GM18861 (cell line): ENCODE results near the gene BCAS4.
"Not testable (repeated sequence)": the region's sequence is repeated elsewhere in the genome, so short reads cannot be mapped to it uniquely, and the experiment has no call there.

Experiments
- ATAC-seq: cut with Tn5 transposase; IDR thresholded peaks from one replicate; pipeline ENCODE4 v1.9.1; 2021; ENCODE audit not compliant: unreplicated experiment

Gene BCAS4

DNA sequence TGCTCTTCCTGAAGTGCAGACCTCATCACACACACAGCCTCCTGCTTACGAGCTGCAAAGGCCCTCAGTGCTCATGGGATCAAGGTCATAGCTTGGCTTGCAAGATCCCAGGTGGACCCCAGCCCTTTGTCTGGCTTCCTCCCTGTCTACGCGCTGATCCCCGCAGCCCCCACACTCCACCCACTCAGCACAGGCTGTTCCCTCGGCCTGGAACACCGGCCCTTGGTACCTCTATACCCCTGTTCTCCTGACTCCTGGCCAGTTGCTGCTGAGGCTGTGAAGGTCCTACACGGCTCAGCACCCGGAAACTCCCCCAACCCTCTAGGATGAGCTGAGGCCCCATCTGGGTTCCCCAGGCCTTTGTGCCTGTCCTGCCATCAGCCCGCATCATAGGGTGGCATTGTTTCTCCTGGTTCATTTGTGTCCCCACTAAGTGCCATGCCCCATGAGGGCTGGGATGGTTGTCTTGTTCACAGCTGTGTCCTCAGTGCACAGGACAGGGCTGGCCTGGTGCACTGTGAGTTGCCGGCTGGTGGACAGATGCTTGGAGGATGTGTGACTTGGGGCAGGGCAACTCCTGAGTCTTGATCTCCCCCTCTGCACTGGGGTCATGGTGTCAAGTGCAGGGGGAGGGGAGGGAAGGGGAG lies 79.4 kb downstream of the BCAS4 start:
- no peak for ATAC-seq

DNA sequence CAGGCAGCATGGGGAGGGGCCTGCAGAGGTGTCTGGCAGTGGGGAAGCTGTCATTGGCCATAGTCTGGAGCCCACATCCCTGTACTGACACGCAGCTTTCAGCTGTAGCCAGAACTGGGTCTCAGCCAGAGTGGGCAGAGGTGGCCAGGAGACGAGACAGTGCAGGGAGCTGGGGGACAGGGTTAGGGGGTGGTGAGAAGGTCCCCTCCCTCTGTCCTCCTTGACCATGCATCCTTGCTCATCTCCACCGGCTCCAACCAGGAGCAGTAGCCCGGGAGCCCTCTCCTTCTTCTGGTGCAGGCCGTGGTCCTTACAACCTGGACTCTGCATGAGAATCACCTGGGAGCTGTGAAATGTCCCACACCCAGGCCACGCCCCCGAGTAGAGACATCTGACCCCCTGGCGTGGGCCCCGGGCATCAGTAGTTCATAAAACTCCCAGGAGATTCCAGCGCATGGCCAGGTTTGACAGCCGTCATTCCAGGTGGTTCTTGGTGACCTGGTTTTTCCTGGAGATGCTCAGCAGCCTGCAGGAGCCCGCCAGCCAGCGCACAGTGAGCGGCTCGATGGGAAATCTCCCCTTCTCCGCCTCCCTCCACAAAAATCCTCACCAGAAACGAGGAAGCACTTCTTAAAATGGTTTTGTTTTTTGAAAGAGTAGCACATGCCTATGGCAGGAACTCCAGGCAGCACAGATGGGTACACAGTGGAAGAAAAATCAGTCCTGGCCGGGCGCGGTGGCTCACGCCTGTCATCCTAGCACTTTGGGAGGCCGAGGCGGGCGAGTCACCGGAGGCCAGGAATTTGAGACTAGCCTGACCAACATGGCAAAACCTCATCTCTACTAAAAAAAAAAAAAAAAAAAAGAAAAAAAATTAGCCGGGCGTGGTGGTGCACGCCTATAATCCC lies 80.2 kb downstream of the BCAS4 start:
- ATAC-seq, result no peak

DNA sequence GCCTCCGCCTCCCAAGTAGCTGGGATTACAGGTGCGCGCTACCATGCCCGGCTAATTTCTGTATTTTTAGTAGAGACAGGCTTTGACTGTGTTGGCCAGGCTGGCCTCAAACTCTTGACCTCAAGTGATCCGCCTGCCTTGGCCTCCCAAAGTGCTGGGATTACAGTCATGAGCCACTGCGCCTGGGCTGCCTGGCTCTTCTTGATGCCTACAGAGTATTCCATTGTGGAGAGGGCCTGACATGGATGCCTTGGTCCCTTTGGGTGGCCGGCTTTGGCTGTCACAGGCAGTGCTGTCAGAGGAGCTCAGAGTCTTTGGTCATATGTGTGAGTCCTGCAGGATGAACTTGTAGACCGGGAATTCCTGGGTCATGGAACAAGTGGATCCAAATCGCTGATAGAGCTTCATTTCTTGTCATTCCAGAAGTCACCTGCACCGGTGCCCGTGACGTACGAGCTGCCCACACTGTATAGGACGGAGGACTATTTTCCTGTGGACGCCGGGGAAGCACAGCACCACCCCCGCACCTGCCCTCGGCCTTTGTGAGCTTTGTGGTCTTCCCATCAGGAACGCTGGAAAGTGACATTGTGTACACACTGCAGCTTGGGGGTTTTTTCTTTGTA lies 81.3 kb downstream of the BCAS4 start:
- no peak for ATAC-seq

DNA sequence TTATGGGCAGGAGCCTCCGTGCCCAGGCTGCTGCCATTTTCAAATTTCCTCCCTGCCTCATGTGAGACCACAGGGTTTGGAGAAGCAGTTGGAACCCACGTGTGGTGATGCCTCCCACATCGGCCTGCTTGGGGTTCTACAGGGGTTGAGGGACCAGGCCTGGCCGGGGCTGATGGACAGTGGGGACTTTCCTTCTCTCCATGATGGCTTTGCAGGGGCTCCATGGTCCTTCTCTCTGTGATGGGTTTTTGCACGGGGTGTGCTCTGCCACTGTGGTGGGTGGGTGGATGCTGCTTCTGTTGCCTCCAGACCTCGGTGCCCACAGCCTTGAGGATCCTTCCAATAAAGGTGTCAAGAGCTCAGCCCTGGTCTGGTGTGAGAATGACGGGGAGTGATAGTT lies 82.0 kb downstream of the BCAS4 start:
- ATAC-seq, result no peak

DNA sequence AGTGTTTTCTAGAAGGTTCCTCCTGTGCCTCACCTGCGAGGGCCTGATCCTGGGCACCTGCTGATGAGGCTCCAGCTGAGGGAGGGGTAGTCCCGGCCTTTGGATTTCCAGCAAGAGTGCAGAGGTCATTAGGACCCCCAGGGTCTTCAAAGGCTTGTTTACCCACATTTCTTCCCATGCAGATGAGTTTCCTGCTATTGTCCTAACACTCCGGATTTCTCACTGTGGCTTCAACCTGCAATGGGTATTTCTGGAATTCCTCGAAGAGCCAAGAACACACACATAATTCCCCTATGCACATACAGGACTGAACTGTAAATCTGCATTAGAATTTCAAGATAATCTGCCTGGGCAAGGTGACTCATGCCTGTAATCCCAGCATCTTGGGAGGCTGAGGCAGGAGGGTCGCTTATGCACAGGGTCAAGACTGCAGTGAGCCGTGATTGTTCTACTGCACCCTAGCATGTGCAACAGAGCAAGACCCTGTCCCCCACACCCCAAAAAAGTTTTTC lies 82.4 kb downstream of the BCAS4 start:
- no peak for ATAC-seq

DNA sequence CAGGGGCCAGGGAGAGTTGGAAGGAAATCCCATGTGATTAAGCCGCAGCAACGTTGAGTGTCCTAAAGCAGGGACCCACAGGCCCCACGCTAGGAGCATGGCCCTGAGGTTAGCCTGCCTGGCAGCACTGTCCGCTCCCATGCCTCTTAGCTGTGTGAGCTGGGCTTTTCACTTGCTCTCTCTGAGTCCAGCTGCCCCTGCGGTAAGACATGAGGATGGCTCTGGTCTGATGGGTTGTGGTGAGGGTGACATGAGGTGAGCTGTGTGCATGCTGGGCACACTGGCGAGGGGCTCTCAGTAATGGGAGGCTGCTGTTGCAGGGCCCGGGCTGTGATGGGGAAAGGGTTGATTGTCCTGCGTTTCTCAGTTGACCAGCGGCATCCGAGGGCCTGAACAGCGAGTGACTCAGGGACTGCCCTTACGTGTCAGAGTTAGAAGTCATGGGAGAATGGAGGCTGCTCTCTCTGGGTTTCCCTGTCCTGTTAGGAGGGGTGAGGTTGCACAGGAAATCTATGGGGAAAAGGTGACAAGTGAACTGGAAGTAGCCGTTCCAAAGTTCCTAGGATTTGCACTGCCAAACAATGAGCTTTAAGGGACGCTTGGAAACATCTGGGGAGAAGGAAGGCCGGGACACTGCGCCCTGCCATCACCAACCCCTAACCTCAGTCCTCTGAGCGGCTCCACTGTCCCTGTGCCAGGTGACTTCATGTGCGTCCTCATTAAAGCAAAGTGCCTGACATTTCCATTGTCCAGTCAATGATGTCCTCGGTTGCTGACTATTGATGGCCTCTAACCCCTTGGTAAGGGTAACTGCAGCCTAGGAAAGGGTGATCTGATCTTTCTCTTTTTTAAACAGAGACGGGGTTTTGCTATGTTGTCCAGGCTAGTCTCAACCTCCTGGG lies 85.0 kb downstream of the BCAS4 start:
- no peak for ATAC-seq

DNA sequence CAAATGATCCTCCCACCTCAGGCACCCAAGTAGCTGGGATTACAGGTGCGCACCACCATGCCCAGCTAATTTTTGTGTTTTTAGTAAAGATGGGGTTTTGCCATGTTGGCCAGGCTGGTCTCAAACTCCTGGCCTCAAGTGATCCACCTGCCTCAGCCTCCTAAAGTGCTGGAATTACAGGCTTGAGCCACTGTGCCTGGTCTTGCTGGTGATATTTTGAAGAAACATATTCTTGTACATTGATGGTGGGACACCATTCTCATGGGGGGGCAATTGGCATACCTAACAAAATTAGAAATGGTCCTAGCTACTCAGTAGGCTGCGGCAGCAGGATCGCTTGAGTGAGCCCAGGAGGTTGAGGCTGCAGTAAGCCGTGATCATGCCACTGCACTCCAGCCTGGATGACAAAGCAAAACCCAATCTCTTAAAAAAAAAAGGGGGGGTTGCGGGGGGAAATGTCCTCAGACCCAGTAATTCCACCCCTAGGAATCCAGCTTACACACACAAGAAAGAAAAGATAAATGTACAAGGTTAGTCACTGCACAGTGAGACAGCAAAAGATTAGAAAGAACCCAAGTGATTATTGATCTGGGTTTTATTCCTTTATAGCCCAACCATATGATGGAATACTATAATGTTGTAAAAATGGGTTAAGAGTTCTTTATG lies 87.0 kb downstream of the BCAS4 start:
- not testable (repeated sequence) for ATAC-seq

DNA sequence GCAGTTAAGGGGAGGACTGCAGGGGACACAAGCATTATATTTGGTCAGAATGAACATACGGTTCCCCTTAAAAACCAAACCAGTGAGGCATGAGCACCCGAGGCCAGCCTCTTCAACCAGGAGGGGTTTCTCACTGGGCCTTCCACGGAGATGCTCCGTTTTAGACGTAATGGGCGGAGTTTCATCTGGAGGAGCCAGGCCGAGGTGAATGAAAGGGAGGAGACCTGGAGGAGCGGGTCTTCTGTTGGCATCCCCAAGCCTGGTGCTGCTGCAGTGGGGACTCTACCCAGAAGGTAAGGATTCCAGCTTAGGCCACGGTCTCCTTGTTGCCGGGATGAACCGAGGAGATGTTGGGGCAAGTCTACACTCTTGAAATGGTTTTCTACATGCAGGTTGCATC lies 89.0 kb downstream of the BCAS4 start:
- no peak for ATAC-seq

DNA sequence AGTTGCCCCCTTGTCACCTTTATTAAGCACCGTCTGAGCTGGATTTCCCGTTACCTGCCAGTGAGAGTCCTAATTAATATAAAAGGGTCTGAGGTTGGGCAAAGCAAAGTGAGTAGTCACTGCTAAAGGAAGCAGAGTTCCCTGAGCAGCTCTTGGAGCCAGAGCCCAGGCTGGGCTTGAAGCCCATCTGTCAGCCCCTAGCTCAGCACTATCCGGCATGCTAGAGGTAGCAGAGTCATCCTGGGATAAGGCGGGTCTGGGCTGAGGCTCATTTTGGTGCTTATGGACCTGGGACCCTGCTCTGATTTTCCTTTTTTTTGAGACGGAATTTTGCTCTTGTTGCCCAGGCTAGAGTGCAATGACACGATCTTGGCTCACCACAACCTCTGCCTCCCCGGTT lies 90.2 kb downstream of the BCAS4 start:
- no peak for ATAC-seq

DNA sequence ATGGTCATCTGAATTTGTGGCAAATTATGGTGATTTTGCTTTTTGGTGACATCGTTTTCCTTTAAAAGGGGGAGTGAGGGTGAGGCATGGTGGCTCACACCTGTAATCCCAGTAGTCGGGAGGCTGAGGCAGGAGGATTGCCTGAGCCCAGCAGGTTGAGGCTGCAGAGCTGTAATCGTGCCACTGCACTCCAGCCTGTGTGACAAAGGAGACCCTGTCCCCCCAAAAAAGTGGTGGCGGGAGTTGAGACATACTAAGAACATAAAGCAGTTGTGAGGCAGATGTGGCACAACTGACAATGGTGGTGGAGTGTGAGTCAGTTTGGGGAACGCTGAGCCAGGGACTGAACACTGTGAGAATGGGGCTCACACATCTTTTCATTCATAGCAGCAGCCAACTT lies 90.9 kb downstream of the BCAS4 start:
- ATAC-seq, result no peak

DNA sequence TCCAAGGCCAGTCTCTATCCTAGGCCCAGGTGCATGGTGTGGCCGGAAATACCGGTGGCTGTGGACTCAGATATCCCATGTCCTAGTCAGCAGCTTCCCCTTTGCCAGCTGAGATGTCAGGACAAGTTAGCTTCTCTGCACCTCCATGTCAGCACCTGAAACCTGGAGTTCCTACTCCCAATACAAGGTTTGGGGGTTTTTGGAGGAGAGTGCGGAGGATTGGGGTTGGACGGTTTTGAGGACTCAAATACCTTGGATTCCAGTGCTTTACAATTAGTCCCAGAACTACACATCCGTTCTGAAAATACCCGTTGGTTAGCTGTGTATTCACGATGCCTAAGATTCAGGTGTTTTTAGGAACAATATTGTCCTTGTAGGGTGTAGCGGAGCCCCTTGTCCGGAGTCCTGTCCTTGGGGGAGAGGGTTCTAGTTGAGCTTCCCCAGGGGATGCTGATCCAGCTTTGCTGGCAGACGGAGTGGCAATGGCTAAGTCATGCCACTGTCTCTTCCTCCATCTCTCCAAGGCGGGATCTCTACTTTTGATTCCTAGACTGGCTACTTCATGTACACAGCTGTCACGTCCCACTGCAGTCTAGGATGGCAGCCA lies 91.4 kb downstream of the BCAS4 start:
- no peak for ATAC-seq

DNA sequence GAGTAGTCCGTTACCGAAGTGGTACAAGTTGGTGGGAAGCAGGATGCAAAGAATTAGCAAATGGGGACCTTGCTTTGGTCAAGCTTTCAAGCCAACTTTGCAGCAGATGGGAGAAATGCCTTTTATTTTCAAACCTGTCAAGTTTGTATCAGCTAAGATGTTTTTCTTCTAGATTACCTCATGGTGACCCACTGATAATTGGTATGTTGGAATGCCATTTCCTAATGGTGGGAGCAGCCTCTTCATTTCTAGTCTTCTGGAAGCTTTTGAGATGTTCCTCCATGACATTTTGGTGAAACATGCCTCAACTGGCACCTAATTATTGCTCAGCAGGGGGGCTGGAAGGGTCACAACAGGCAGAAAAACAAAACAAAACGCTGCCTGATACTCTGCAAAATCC lies 92.7 kb downstream of the BCAS4 start:
- ATAC-seq, result no peak

DNA sequence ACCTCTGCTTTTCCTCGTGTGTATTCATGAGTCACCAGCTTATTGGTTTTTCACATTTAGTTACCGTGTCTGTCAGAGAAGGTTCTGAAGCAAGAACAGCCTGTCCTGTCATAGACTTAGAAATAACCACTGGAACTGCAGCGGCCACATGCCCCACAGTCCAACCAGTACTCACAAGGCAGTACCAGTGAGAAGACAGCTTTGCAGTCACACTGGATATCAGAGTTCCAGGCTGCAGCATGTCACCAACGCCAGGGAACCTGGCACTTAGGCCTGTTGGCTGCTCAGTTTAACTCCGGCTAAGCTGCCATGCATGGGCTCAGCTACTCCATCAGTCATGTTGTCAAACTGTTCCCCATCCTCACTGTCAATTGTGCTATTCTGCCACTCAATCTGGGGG lies 96.3 kb downstream of the BCAS4 start:
- no peak for ATAC-seq

DNA sequence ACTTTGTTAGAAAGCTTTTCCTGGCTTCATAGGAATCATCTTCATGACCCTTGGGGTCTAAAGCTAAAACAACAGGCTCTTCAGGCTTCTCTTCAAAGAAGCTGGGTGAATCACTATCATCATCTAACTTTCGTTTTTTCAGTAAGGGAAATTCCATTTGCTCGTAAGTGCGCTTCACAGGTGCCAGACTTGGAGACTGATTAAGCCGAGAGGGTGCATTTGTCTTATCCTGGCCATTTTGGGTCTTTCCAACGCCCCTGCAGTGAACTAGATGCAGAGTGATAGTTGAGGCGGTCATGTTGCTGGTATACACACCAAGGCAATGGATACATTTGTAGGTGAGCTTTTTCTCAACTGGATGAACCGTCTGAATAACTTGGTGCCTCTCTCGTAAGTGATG lies 97.5 kb downstream of the BCAS4 start:
- no peak for ATAC-seq

DNA sequence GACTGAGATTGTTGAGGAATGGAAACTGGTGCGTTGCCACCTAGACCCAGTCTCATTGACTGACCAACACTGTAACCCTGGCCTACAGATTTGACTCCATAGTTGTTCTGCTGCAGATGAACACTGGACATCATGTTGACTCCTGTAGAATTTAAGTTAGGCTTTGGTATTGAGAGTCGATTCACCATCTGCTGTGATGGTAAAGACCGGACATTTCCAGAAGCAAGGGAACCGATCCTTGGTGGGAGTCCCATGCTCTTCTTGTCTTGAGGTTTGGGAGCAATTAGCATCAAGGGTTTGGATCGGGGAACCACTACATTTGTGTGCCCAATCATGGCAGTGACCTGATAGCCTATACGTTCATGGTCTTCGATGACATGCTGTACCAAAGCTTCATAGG lies 98.8 kb downstream of the BCAS4 start:
- ATAC-seq, result no peak

DNA sequence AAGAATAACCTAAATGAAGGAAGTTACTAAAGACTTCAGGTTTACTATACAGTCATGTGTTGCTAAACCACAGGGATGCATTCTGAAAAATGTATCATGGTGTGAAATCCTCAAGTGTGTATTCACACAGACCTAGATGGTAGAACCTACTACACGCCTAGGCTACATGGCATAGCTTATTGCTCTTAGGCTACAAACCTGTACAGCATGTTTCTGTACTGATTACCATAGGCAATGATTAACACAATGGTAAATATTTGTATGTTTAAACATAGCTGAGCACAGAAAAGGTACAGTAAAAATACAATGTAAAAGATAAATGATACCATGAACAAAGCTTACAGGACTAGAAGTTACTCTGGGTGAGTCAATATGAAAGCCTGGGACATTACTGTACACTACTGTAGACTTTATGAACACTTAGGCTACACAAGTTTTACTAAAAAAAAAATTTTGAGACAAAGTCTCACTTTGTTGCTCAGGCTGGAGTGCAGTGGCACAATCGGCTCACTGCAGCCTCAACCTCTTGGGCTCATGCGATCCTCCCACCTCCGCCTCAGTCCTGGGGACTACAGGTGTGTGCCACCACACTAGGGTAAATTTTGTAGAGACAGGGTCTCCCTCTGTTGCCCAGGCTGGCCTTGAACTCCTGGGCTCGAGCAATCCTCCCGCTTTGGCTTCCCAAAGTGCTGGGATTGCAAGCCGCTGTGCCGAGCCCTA lies 100.4 kb downstream of the BCAS4 start:
- no peak for ATAC-seq

DNA sequence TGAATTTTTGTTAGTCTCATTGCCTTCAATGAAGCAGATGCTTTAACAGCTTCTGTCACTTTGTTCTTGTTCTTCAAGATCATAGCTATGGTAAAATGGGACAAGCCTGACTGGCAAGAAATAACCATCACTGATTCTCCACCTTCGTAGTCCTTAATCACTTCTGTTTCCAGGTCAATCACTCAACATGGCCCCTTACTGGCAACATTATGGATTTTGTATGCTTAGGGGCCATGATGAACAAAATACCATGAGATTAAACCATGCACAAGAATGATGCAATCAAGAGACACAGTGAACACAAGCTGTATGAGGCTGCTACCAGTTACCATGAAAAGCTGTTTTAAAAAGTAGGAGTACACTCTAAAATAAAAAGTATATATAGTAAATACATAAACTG lies 103.6 kb downstream of the BCAS4 start:
- no peak for ATAC-seq

DNA sequence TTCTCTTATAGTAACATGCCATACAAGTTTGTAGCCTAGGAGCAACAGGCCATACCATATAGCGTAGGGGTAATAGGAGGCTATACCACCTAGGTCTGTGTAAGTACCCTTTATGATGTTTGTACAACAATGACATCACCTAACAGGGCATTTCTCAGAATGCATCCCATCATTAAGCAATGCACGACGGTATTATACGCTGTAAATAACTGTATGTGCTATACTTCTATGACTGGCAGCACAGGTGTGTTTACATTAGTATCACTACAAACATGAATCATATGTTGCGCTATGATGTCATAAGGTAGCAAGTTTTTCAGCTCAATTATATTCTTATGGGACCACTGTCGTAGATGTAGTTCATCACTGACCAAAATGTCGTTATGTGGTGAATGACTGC lies 105.4 kb downstream of the BCAS4 start:
- no peak for ATAC-seq

DNA sequence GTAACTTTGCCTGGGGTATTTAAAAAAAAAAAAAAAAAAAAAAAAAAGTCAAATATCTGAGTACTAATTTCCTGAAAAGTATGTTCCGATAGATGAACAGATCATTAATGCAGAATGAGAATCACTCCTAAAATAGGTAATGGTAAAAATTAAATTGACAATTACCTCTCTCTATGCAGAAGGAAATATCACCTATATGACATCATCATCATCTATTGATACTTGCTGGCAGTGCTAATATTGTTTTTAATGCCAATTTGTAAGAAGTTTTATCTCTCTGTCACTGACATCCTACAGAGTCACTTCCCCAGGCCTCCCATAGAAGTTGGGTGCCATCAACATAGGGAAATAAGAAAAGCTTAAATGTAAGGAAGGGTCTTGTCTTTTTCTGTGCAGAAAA lies 106.4 kb downstream of the BCAS4 start:
- no peak for ATAC-seq
